ENCODE results near the gene SYT2. TPM values are rescaled to one million over a fixed set of nuclear protein-coding genes. Genes with fewer than 3 reads are reported as not detected.

The SYT2 gene
- polyA plus RNA-seq, 1 donor, result 2.7 TPM

DNA sequence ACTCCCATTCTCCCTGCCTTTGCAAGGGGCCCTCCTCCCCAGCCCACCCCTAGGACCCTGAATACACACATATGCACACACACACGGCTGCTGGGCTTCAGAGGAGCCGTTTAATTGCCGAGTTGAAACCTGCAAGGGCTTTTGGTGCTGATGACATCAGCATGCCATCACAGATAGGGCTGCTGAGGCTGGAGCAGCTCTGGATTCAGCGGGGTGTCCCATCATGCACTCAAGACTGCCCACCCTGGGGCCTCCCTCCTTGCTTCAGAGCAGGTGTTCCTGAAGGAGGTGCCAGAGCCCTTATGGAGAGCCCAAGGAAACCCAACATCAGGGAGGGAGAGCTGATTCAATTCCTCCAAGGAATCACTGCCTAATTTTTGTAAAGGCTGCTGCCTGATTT is 5.7 kb downstream of the SYT2 start:
- DNase-seq, result no peak

DNA sequence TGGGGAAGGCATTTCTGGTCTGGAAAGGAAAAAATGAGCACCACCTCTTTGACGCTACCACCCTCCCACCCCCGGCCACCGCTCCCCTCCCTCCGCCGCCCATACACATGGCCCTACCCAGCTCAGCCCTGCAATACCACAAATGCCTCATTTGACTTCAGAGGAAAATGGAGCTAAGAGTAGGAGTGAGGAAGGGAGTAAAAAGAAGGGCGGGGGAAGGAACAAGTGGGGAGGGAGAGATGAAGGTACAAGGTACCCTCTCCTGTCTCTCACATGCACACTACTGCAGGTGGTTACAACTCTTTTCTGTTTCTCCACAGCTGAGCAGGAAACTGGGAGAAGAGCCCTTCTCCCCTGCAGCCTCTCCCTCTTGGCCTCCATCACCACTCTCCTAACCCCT is 7.1 kb downstream of the SYT2 start:
- DNase-seq, result no peak

DNA sequence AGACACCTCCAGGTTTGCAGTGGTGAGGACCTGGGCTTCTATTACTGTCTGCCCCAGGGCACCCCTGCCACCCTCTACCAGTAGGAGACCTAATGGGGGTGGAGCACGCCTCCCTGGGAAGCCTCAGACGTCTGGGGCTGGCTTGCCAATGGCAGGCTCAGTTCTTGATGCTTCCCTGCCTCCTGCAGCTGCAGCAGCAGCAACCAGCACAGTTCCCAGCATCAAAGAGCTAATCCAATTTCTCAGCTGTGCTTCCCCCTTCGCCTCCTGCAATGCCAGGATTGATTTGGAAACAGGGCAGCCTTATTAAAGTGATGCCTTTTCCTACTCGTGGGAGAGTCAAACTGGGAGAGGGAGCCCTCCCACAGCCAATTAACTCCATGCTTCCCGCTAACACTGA is 8.2 kb downstream of the SYT2 start:
- DNase-seq, result no peak

DNA sequence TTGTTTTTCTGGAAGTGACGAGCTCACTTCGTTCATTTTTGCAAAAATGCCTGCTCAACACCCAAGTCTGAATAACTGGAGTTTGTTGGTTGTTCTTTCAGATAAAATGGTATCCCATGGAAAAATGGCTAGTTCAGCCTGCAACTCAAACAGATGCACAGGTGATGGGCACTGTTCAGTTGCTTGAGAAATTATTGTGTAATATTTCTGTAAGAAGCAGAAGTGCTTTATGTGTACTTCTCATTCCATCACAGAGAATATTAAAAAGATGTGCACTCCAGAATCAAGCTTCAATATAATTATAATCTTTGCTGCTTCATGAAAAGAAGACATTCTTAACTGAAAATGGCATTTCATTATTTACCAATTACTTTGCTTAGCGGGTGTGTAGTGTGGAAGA is 9.1 kb downstream of the SYT2 start:
- DNase-seq, result no peak

DNA sequence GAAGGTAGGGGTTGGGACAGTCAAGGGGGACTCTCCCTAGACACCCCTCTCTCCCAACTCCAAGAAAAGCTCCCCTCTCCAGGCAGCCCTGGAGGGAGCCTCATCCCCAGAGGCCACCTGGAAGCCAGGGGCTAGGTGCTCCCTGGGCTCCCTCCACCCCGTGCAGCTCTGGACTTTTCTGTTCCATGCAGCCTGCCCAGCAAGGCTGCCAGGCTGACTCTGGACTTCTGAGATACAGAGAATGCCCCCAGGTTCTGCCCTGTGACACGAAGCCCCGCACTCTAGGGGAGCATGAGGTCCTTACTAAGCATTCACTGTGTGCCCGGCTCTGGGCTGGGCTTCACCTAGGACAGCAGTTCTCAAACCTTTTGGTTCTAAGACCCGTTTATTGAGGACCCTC is 10.2 kb downstream of the SYT2 start:
- no peak for DNase-seq

DNA sequence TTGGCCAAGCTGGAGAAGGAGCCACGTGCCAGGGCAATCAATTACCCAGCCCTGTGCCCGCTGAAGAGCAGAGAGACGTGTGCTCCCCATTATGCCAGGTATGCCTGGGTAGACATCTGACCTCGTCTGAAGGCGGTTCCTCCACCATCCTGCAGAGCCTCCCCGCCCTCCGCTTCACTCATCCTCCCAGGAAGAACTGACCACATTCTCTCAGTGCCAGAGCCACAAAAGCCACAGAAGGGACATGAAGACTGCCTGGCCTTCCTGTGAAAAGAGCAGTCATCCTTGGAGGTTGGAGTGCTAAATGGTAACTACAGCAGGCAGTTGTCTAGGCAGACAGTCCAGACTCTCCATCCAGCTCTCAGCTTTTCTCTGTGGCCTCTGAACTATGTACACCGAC is 12.0 kb downstream of the SYT2 start:
- DNase-seq, result no peak

DNA sequence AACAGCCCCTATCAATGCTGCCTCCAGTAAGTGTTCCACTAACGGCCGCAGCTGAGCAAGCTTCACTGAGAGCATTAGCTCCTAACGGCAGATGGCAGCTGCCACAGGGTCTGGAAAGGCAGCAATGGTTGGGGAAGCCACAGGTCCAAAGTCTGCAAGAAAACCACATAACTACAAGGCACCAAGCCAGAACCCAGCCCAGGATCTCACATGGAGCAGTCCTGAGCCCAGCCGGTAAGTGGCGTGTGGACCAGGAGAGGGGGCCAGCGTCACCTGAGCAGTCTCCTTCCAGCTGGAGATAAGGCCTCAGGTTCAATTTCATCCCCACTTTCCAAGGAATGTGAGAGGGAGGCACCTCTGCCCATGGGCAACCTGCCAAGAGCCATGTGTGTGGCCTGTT is 13.2 kb downstream of the SYT2 start:
- DNase-seq, result no peak

DNA sequence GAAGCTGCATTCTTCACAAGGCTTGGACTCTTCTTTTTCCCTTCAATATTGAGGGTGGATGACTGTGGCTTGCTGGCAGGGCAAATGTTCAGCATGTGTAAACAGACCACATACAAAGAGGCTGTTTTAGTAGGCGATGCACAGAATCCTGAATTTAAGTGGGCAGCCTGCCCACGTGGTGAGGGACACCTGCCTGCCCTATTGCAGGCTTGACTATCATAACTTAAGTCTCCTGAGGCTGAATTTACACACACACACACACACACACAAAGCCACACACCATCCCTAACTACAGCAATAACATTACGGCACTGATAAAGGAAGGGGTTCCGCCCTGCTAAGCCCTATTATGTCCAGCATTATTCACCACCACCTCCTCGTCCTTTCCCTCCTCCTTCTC is 15.9 kb downstream of the SYT2 start:
- no peak for DNase-seq

DNA sequence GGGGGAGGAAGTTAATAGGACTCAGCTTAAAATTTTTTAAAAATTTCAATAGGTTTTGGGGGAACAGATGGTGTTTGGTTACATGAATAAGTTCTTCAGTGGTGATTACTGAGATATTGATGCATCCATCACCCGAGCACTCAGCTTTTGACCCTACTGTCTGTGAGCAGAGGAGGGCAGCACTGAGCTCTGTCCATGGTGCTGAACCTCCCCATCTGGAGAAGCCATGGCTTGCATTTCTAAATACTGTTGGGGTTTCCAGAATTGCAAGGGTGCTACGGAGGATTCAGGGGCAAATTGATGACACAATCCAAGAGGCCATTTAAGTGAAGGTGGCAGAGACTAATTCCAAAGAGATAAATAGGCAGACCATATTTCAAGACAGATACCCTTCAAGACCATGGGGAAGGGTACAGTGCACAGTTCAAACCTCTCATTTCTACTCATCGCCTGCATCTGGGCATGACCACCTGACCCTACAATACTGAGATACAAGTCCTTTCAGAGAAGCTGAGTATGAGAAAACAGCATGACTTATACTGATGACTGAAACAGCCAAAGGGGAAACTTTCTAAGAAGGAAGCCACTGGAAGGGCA is 17.2 kb downstream of the SYT2 start:
- peak; percentile 83 for DNase-seq

DNA sequence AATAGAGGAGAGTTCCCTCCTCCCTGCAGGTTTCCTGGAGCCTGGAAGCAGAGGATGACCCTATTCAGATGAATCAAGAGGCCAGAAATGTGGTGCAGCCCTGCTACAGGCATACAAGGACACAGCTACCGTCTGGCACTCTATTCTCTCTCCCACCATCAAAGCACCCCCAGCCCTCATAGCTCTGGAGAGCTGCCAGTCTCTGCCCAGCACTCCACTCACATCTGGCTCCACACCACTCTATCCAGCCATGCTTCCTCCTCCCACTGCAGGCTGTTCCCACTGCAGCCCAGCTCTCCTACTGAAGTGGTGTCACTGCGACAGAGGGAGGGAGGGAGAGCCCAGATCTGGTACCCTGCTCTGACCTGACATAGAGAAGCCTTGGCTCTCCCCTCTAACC is 18.4 kb downstream of the SYT2 start:
- DNase-seq, result no peak

DNA sequence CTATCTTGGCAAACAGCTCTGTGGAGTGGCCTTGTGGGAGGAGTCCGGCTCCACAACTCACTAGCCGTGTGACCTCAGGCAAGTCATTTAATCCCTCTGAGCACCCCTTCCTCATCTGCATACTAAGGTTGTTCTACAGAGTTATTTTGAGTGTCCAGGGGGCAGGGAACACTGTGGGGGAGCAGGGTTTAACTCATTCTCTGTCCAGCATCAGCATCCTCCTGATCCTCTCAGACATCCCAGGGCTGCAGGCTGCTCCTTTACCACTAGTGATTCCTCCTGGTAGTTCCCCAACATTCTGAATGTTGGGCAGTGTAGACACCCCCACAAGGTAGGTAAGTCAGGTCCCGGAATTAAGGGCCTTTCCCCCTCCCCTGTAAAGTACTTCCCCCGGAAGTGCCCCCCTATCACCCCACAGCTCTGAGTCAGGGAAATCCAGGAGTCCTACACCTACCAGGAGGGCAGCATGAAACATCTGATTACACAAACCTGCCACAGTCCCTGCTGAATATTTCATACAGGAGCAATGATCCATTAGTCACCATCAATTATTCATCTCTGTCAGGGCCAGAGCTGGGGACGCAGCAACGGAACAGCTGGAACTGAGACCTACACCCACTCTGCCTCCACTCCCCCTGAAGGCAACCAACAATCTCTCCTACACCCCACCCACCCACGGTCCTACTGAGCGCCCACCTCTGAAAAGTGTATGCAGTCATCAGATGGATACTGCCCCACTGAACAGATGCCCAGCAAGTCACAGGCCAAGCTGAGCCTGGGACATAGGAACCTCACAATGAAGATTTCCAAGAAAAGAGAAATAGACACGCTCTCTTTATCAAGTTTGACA is 20.5 kb downstream of the SYT2 start:
- no peak for DNase-seq

DNA sequence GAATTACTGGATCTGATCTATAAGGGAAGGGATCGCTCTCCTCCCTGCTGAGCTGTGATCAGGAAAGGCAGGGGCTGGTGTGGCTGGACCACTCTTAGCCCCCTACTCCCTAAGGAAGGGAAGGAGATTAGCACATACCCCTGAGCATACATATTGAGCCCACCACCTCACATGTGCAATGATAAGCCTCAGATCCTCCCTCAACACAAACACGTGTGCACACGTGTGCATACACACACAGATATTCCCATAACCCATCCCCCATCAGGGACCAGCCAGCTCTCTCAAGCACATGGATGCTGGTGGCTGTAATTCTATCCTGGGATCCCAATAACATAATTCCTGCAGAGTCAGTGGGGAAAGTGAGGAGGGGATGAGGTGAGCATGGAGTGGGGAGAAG is 21.2 kb downstream of the SYT2 start:
- no peak for DNase-seq

DNA sequence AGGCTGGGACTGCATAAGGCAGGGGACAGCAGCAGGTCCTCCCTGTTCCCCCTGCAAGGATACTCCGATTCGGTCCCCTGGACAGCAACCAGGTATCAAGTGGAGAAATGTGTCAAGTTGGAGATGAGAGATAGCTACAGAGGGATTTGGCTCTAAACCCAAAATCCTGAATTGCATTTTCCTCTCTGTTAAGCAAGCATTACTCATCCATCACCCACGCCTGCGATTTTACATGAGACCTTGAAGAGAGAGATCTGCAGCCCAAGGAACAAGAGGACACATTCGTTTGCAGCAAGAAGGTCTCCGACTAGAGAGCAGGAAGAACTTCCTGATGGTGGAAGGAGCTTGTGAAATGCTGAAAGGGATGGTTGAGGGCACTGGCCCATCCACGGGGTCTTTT is 21.9 kb downstream of the SYT2 start:
- no peak for DNase-seq

DNA sequence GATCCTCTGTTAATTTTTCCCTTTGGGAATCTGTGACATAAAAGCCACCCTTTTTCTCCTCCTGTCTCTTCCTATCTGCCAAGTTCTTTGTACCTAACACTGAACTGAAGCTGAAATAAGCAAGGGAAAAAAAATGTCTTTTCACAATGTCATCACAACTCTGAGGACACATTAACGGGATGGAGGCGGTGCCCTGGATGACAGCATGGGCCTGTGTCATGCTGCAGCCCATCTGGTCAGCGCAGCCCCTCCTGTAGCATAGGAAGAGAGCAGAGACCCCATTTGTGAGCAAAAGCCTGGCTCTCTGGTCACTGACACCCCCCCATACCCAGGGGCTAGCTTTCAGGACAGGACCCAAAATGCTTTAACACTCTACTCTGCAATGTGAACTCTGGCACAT is 22.5 kb downstream of the SYT2 start:
- no peak for DNase-seq

DNA sequence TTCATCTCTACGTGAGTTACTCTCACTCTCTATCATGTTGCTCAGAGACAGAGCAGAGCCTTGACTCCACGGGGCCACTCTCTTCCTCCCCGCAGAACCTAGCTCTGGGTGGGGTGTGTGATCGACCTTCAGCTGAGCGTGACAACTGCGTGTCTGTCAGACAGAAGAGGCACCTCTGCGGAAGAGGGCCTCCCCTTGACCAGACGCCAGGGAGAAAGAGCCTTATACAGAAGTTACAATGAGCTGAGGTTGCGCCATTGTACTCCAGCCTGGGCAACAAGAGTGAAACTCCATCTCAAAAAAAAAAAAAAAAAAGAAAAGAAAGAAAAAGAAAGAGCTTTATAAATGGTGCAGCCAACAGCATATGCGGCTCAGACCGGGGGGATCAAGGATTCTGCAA is 22.9 kb downstream of the SYT2 start:
- DNase-seq, result no peak

DNA sequence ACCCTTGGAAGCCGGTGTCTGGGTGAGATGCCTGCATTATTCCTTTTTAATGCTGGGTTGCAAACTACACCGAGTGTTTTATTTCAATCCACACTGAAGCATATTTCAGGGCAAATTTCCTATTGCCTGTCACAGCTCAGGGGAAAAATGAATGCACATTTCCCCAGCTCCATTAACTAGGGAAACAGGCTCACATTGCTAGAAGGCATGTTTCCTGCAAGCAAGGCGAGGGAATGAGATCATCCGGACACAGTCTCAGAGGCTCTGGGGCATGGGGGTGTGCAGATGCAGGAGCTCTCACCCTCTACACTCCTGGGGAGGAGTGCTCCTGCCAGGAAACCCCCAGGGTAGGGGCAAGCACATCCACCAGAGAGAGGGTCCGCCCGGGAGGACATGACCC is 24.6 kb downstream of the SYT2 start:
- DNase-seq, result no peak

DNA sequence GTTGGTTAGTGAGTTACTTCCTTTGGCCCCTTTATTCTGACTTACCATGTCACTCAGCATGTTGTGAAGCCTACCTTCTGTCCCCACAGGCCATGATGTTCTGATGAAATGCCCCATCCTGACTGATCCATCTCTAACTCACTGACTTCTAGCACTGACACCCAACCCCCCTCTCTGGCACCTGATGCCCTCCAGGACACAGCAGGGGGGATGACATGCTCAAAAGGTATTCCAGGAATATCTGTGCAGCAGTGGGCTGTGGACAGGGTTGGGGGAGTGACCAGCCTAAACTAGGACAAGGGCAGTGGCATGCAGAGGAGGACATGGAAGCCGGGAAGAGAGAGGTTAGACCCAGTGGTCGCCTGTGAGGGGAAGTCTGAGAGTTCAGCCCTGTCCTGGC is 25.5 kb downstream of the SYT2 start:
- DNase-seq, result no peak

DNA sequence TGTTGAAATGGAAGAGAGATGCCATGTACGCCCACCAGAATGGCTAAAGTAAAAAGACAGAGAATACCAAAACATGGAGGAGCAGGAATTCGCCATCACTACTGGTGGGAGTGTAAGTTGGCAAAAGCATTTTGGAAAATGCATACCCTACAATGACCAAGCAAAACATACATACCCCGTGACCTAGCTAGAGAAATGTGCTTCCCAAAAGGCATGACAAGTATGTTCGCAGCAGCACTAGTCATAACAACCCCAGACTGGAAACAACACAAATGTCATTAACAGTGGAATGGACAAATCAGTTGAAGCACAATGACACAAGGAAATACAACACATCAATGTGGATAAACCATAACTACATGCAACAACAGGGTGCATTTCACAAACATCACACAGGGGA is 27.2 kb downstream of the SYT2 start:
- DNase-seq, result no peak

DNA sequence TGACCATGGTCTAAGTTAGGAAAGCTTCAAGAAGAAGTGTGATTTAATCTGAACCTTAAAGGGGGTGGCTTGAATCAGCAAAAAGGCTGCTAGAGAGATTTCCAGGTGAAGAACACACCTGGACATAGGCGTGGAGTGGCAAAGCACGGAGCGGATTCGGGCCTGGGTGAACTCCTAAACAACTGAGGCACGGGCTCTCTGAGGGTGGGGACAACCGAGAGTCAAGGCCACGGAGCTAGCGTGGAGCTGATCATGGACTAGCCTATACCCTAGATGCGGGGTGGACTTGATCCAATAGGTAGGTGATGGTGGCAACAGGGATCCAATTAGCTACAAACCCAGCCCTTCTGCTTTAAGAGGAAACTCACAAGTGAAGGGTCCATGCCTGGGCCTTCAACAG is 27.8 kb downstream of the SYT2 start:
- DNase-seq, result no peak

DNA sequence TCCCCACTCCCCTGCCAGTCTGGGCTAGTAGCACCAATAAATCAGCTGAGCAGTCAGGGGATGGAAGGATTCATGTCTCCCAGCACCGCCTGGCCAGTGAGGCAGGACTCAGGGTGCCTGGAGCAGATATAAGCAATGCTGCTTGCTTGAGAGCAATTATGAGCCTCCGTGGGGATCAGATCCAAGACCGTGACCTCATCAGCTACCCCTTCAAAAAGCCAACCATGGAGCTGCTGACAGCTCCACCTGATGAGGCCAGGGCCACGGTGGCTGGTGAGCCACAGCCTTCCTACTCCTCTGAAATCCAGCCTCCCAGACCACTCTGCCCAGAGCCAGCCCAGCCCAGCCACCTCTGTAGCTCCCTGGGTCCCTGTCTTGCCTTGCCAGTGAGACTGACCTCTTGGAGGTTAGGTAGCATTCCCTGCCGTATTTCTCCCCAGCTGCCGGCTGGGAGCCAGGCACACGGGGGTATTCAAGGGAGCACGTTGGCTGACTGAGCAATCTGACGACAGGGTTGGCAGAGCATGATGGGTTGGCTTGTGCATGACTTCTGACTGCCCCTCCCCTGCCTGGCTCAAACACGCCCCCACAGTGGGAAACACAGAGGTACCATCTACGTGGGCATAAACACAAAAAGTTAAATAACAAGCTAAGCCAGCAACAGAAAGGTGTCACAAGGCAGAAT is 28.4 kb downstream of the SYT2 start:
- DNase-seq, result no peak

DNA sequence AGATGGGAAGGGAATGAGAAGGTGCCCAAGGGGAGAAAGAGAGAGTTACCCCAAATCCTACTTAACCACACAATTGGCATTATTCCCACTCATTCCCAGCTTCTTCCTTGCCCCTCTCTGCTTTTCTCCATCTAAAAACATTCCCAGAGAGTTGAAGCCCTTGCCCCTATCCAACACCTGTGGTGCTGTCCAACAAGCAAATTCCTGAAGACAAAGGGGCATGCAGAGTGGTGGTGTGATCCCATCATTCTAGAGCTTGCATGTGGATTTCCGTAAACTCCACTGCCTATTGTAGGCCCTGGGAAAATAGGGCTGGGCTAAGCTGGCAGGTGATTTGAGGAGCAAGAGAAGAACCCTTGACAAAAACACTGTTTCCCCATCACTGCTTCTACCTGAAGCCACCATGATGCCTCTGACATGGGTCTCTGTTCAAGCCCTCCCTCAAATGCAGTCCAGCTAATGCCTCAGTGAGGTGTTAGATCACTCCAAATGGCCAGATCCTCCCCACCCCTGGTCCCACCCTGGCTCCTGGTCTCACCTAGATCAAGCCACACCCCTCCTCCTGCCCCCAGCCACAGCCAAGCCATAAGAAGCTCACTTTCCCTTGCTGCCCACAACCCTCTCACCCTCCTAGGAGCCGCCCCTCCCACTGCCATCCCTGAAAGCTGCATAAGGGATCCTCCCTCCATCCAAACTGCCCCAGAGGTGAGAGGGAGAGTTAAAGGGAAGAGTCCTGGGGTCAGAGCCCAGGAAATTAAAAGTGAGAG is 29.5 kb downstream of the SYT2 start:
- DNase-seq, result peak; percentile 30

DNA sequence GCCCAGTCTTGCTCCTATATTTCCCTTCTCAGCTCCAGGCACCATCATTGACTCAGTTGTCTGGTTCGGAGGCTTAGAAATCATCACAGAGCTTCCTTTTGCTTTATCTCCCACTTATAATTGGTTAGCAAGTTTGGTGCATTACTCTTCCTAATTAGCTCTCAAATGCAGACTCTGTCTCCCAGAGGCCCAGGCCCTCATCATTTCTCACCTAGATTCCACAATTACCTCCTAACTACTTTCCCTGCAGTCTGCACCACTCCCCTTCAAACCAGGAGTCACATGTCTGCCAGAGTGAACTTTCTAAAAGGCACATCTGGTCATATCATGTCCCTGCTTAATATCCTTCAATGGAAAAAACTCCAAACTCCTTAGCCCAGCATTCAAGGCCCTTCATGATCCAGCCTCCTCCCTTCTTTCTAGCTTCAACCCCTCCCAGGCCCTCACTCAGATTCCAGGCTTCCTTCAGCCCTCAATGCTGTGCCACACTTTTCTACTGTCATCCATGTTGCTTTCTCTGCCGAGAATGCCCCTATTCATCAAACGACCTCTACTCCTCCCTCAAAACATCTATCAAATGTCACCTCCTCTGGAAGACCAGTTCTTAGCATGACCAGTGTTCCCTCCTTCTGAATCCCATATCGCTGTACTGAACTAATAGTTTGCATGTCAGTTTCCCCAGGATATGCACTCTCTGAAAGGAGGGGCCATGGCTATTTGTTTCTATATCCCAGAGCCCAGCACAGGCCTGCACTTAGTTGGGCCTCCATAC is 30.7 kb downstream of the SYT2 start:
- DNase-seq, result no peak

All from left kidney (tissue), 2 donors.